Dedifferentiated amniotic fluid mesenchymal stem cell (primary cell): ENCODE measurements around the gene ANTXR1.
"Not testable (repeated sequence)": the region's sequence is repeated elsewhere in the genome, so short reads cannot be mapped to it uniquely, and the experiment has no call there.

Experiments
- DNase-seq: peaks from one replicate; pipeline ENCODE4 v3.0.0-alpha.2; 2016; ENCODE audit errors: extremely low spot score

The ANTXR1 gene

GRCh38 chr2:69209482-69209881, 196.5 kb downstream of the ANTXR1 start:
- DNase-seq, result no peak

GRCh38 chr2:69210385-69210784, 197.4 kb downstream of the ANTXR1 start:
- DNase-seq, result no peak

GRCh38 chr2:69211048-69211447, 198.1 kb downstream of the ANTXR1 start:
- DNase-seq, result no peak

- DNase-seq, result no peak
Observed at GRCh38 chr2:69211686-69212085, 198.7 kb downstream of the ANTXR1 start.

- DNase-seq, result no peak
Observed at GRCh38 chr2:69212238-69213028, 199.5 kb downstream of the ANTXR1 start.

GRCh38 chr2:69213201-69213600, 200.2 kb downstream of the ANTXR1 start:
- no peak for DNase-seq

GRCh38 chr2:69213782-69214181, 200.8 kb downstream of the ANTXR1 start:
- no peak for DNase-seq

- DNase-seq, result no peak
Observed at GRCh38 chr2:69214898-69215297, 201.9 kb downstream of the ANTXR1 start.

- no peak for DNase-seq
Observed at GRCh38 chr2:69216535-69217332, 203.8 kb downstream of the ANTXR1 start.

GRCh38 chr2:69217333-69218080, 204.5 kb downstream of the ANTXR1 start:
- DNase-seq, result no peak

GRCh38 chr2:69221512-69221911, 208.5 kb downstream of the ANTXR1 start:
- DNase-seq, result no peak

- peak; percentile 68 for DNase-seq
Observed at GRCh38 chr2:69221960-69222751, 209.2 kb downstream of the ANTXR1 start.

GRCh38 chr2:69222953-69223658, 210.1 kb downstream of the ANTXR1 start:
- DNase-seq, result no peak

GRCh38 chr2:69223759-69224511, 211.0 kb downstream of the ANTXR1 start:
- DNase-seq, result no peak

- no peak for DNase-seq
Observed at GRCh38 chr2:69224512-69224837, 211.5 kb downstream of the ANTXR1 start.

GRCh38 chr2:69225933-69226332, 213.0 kb downstream of the ANTXR1 start:
- no peak for DNase-seq

- DNase-seq, result no peak
Observed at GRCh38 chr2:69226903-69227302, 213.9 kb downstream of the ANTXR1 start.

- no peak for DNase-seq
Observed at GRCh38 chr2:69227716-69228115, 214.7 kb downstream of the ANTXR1 start.

- DNase-seq, result not testable (repeated sequence)
Observed at GRCh38 chr2:69230946-69231345, 218.0 kb downstream of the ANTXR1 start.

GRCh38 chr2:69231612-69232277, 218.8 kb downstream of the ANTXR1 start:
- no peak for DNase-seq
